ENCODE measurements around the gene GIPC3.

Gene GIPC3

DNA sequence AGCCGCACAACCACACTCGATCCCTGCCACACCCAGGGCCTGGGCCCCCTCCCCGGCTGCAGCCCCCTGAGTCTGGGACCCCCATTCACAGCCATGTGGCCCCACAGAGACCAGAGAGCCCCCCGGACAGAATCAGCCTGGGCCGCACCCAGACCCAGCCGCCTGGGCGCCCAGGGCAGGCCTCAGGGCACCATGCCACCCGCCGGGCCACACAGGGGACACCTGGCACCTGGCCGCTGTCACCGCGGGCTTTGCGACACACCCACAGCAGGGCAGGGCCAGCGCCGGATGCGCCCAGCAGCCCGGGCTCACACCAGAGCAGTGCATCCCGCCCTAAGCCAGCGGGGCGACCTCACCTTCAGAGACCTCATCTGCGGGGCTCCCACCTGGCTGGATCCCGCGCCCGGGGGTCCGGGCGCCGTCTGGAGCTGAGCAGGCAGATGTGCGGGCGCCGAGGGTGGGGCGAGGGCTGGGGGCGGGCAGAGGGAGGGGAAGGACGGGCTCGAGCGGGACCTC lies 21.0 kb downstream of the GIPC3 start (continued):
- TF ChIP-seq ZEB2 (tag by site-specific recombination; IDR thresholded peaks at IDR 0.05): peak; percentile 51
- TF ChIP-seq ZIC2 (tag by site-specific recombination; IDR thresholded peaks at IDR 0.05): peak; percentile 93
- TF ChIP-seq, protein P1, sequence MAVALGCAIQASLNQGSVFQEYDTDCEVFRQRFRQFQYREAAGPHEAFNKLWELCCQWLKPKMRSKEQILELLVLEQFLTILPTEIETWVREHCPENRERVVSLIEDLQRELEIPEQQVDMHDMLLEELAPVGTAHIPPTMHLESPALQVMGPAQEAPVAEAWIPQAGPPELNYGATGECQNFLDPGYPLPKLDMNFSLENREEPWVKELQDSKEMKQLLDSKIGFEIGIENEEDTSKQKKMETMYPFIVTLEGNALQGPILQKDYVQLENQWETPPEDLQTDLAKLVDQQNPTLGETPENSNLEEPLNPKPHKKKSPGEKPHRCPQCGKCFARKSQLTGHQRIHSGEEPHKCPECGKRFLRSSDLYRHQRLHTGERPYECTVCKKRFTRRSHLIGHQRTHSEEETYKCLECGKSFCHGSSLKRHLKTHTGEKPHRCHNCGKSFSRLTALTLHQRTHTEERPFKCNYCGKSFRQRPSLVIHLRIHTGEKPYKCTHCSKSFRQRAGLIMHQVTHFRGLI (tag by site-specific recombination; IDR thresholded peaks at IDR 0.05): 0 out of 2 replicates have a peak, but pooled peaks have one; percentile 54
- TF ChIP-seq ZNF202 (tag by site-specific recombination; IDR thresholded peaks at IDR 0.05; ENCODE audit: borderline replicate concordance): no peak
- no peak for TF ChIP-seq ZNF596 (tag by site-specific recombination; IDR thresholded peaks at IDR 0.05)
- no peak for TF ChIP-seq ZNF174 (tag by site-specific recombination; IDR thresholded peaks at IDR 0.05)
- no peak for TF ChIP-seq SETDB1 (IDR thresholded peaks at IDR 0.05; ENCODE audit: insufficient read length, low read length)
- TF ChIP-seq HOXA7 (CRISPR knock-in tag; IDR thresholded peaks at IDR 0.05; ENCODE audit: borderline replicate concordance): no peak
- no peak for TF ChIP-seq ZNF510 (tag by site-specific recombination; IDR thresholded peaks at IDR 0.05; ENCODE audit: insufficient replicate concordance)
- TF ChIP-seq ZNF24 (tag by site-specific recombination; IDR thresholded peaks at IDR 0.05): no peak
- no peak for TF ChIP-seq HOXD13 (CRISPR knock-in tag; IDR thresholded peaks at IDR 0.05; ENCODE audit: borderline replicate concordance)
- no peak for TF ChIP-seq ZNF324 (tag by site-specific recombination; IDR thresholded peaks at IDR 0.05)
- no peak for TF ChIP-seq ZNF404 (tag by site-specific recombination; IDR thresholded peaks at IDR 0.05)
- no peak for TF ChIP-seq ZNF776 (tag by site-specific recombination; IDR thresholded peaks at IDR 0.05; ENCODE audit: borderline replicate concordance)
- no peak for TF ChIP-seq ZNF214 (tag by site-specific recombination; IDR thresholded peaks at IDR 0.05; ENCODE audit: borderline replicate concordance)
- TF ChIP-seq ZNF2 (tag by site-specific recombination; IDR thresholded peaks at IDR 0.05): 0 out of 2 replicates have a peak, but pooled peaks have one; percentile 13
- TF ChIP-seq, protein P2, sequence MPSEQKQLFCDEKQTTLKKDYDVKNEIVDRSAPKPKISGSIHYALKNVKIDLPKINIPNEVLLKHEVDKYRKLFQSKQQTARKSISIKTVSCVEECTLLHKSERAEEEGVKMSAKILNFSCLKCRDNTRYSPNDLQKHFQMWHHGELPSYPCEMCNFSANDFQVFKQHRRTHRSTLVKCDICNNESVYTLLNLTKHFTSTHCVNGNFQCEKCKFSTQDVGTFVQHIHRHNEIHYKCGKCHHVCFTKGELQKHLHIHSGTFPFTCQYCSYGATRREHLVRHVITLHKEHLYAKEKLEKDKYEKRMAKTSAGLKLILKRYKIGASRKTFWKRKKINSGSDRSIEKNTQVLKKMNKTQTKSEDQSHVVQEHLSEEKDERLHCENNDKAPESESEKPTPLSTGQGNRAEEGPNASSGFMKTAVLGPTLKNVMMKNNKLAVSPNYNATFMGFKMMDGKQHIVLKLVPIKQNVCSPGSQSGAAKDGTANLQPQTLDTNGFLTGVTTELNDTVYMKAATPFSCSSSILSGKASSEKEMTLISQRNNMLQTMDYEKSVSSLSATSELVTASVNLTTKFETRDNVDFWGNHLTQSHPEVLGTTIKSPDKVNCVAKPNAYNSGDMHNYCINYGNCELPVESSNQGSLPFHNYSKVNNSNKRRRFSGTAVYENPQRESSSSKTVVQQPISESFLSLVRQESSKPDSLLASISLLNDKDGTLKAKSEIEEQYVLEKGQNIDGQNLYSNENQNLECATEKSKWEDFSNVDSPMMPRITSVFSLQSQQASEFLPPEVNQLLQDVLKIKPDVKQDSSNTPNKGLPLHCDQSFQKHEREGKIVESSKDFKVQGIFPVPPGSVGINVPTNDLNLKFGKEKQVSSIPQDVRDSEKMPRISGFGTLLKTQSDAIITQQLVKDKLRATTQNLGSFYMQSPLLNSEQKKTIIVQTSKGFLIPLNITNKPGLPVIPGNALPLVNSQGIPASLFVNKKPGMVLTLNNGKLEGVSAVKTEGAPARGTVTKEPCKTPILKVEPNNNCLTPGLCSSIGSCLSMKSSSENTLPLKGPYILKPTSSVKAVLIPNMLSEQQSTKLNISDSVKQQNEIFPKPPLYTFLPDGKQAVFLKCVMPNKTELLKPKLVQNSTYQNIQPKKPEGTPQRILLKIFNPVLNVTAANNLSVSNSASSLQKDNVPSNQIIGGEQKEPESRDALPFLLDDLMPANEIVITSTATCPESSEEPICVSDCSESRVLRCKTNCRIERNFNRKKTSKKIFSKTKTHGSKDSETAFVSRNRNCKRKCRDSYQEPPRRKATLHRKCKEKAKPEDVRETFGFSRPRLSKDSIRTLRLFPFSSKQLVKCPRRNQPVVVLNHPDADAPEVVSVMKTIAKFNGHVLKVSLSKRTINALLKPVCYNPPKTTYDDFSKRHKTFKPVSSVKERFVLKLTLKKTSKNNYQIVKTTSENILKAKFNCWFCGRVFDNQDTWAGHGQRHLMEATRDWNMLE (tag by site-specific recombination; conservative IDR thresholded peaks at IDR 0.05; ENCODE audit: low read depth): no peak
- TF ChIP-seq, protein P3, sequence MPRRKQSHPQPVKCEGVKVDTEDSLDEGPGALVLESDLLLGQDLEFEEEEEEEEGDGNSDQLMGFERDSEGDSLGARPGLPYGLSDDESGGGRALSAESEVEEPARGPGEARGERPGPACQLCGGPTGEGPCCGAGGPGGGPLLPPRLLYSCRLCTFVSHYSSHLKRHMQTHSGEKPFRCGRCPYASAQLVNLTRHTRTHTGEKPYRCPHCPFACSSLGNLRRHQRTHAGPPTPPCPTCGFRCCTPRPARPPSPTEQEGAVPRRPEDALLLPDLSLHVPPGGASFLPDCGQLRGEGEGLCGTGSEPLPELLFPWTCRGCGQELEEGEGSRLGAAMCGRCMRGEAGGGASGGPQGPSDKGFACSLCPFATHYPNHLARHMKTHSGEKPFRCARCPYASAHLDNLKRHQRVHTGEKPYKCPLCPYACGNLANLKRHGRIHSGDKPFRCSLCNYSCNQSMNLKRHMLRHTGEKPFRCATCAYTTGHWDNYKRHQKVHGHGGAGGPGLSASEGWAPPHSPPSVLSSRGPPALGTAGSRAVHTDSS (tag by site-specific recombination; IDR thresholded peaks at IDR 0.05): no peak
- TF ChIP-seq ZNF544 (tag by site-specific recombination; IDR thresholded peaks at IDR 0.05): no peak
- TF ChIP-seq ZFP37 (tag by site-specific recombination; IDR thresholded peaks at IDR 0.05): no peak
- no peak for TF ChIP-seq ZNF184 (tag by site-specific recombination; IDR thresholded peaks at IDR 0.05)
- TF ChIP-seq ZNF354C (tag by site-specific recombination; IDR thresholded peaks at IDR 0.05; ENCODE audit: borderline replicate concordance, low read depth): no peak
- TF ChIP-seq SP2 (tag by site-specific recombination; IDR thresholded peaks at IDR 0.05): peak; percentile 54
- TF ChIP-seq GLIS1 (tag by site-specific recombination; IDR thresholded peaks at IDR 0.05): peak; percentile 39; the same call in 1 of the 2 replicates
- TF ChIP-seq ZBTB7A (tag by site-specific recombination; IDR thresholded peaks at IDR 0.05; ENCODE audit: low read depth): peak; percentile 3; the same call in 1 of the 2 replicates
- TF ChIP-seq, protein P4, sequence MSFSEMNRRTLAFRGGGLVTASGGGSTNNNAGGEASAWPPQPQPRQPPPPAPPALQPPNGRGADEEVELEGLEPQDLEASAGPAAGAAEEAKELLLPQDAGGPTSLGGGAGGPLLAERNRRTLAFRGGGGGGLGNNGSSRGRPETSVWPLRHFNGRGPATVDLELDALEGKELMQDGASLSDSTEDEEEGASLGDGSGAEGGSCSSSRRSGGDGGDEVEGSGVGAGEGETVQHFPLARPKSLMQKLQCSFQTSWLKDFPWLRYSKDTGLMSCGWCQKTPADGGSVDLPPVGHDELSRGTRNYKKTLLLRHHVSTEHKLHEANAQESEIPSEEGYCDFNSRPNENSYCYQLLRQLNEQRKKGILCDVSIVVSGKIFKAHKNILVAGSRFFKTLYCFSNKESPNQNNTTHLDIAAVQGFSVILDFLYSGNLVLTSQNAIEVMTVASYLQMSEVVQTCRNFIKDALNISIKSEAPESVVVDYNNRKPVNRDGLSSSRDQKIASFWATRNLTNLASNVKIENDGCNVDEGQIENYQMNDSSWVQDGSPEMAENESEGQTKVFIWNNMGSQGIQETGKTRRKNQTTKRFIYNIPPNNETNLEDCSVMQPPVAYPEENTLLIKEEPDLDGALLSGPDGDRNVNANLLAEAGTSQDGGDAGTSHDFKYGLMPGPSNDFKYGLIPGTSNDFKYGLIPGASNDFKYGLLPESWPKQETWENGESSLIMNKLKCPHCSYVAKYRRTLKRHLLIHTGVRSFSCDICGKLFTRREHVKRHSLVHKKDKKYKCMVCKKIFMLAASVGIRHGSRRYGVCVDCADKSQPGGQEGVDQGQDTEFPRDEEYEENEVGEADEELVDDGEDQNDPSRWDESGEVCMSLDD (tag by site-specific recombination; IDR thresholded peaks at IDR 0.05): no peak
- no peak for TF ChIP-seq ZNF423 (tag by site-specific recombination; IDR thresholded peaks at IDR 0.05)
